H1 (cell line): ENCODE results near the gene OTX2. TPM values are rescaled to one million over a fixed set of nuclear protein-coding genes. Genes with fewer than 3 reads are reported as not detected.

Experiments used
- BRCA1 ChIP-seq: IDR thresholded peaks from 2 replicates; pipeline ENCODE4 v1.6.1; 2012; ENCODE audit warnings: low read depth, low read length, improper control_type of control experiment
- CBX8 ChIP-seq: fragments of 300-800, 300-1000 bp; sonication (generic); IDR thresholded peaks from 2 replicates; pipeline ENCODE4 v1.7.1; 2016; ENCODE audit warnings: low read depth, low read length, borderline replicate concordance
- CHD1 ChIP-seq: IDR thresholded peaks from 2 replicates; pipeline ENCODE4 v1.6.1; 2012; ENCODE audit warnings: low read depth, low read length, improper control_type of control experiment
- CHD2 ChIP-seq: IDR thresholded peaks from 2 replicates; pipeline ENCODE4 v1.6.1; 2012; ENCODE audit warnings: low read length, improper control_type of control experiment
- CHD7 ChIP-seq: fragments of 300-600 bp; sonication (generic); IDR thresholded peaks from 2 replicates; pipeline ENCODE4 v1.7.1; 2012; ENCODE audit warnings: low read length, moderate library complexity, mild to moderate bottlenecking, inconsistent platforms; ENCODE audit not compliant: insufficient replicate concordance
- CTBP2 ChIP-seq: IDR thresholded peaks from 2 replicates; pipeline ENCODE4 v1.7.0; 2011; ENCODE audit warnings: borderline replicate concordance, mild to moderate bottlenecking, moderate library complexity, mixed read lengths, low read length; ENCODE audit not compliant: insufficient read depth, insufficient read length
- GABPA ChIP-seq: IDR thresholded peaks from 2 replicates; pipeline ENCODE4 v1.6.1; 2011; ENCODE audit warnings: mild to moderate bottlenecking, low read length, moderate library complexity, borderline replicate concordance; ENCODE audit not compliant: insufficient read depth
- MAX ChIP-seq: IDR thresholded peaks from 2 replicates; pipeline ENCODE4 v1.6.1; 2012; ENCODE audit warnings: inconsistent platforms
- PHF8 ChIP-seq: fragments of 200-600 bp; sonication (generic); conservative IDR thresholded peaks from 2 replicates; pipeline ENCODE4 v1.7.1; 2012; ENCODE audit warnings: low read depth, mild to moderate bottlenecking, inconsistent platforms, low read length, moderate library complexity
- POLR2A ChIP-seq, 2 experiments: IDR thresholded peaks; 1 replicate in 1 of 2; 2 replicates in 1 of 2; pipeline ENCODE4 v1.6.1; 2011; ENCODE audit warnings: low read depth in 2 of 2, low read length in 2 of 2, mild to moderate bottlenecking in 2 of 2; ENCODE audit errors: control extremely low read depth in 1 of 2
- RAD21 ChIP-seq, 2 experiments: IDR thresholded peaks in 1 of 2; conservative IDR thresholded peaks in 1 of 2; 2 replicates each; pipeline ENCODE4 v1.6.1; 2011; ENCODE audit warnings: low read depth in 2 of 2, low read length in 2 of 2, improper control_type of control experiment in 1 of 2, inconsistent platforms in 1 of 2, mild to moderate bottlenecking in 1 of 2, moderate library complexity in 1 of 2
- polyA plus RNA-seq, 7 experiments: library from polyadenylated mRNA; depleted of rRNA in 3 of 7; stranded (reverse) in 5 of 7; unstranded in 2 of 7; fragments of >200 nt in 5 of 7; fragments of 200-250 nt in 2 of 7; gene quantifications; 1 replicate in 5 of 7; 2 replicates in 1 of 7; 4 replicates in 1 of 7; pipeline versions ENCODE4 v1.2.1 to v1.2.3, GENCODE V29; 2011 to 2013; ENCODE audit warnings: missing spikeins in 2 of 7, mixed read lengths in 2 of 7
- total RNA-seq: library from RNA; stranded (reverse); fragmentation: NEBNext Ultra II Directional; extraction: Animal tissue kit (Norgen Biotek cat#: 25700); gene quantifications from 2 replicates; pipeline ENCODE4 v1.2.1, GENCODE V29; 2021

The OTX2 gene
- total and polyA plus RNA-seq, 2 of the 8 experiments (the other 6 are each of a cell fraction or from before 2014, with no cell fraction given): 33.9 to 155 TPM

GRCh38 chr14:56821177-56821576 is 10.9 kb upstream of the OTX2 start (continued):
- TF ChIP-seq CHD7 (no peak), POLR2A (IDR thresholded peaks at IDR 0.05; ENCODE audit: control extremely low read depth in 1 of 2, low read depth in 2 of 2, low read length in 2 of 2) (no peak), BRCA1 (no peak), CTBP2 (no peak), MAX (no peak), CHD1 (no peak), GABPA (no peak), CBX8 (no peak), PHF8 (no peak), RAD21 (IDR thresholded peaks at IDR 0.05 in 1 of 2, conservative IDR thresholded peaks at IDR 0.05 in 1 of 2; ENCODE audit: low read depth in 2 of 2, low read length in 2 of 2) (no peak), CHD2 (no peak)
